ENCODE measurements around the gene C1orf210.

The C1orf210 gene

DNA sequence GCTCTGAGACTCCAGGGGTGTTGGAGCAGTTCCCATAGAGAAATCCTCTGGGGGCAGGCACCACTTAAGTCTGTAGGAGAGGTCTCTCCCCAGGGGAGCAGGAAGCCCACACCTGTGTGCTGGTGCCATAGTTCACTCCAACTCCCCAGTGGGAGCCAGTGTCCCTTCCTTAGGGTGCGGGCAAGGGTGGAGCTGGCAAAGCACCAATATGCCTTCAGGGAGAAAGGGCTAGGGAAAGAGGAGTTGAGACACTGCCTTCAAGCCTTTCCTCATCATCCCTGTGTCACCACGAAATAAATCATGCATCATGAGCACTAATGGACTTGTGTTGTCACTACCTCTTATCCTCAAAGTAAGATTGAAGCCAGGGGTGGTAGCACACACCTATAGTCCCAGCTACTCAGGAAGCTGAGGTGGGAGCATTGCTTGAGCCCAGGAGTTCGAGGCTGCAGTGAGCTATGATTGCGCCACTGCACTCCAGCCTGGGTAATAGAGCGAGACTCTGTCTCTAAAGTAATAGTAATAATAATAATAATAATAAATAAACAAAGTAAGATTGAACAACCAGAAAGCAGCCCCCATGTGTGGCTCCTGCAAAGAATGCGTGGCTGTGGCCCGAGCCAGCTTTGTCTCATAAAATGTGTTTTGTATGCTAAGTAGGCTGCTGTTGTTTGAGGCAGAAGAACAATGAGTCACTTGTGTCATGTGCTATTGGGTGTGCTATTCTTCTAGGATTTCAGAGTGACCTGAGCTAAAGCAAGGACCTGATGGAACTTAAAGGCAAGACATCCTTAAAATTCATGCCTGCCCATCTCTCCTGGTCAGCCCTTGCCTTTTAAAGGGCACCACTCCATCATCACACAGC, 8.7 kb upstream of the C1orf210 start:
- no peak for DNase-seq (ENCODE audit: low spot score)

DNA sequence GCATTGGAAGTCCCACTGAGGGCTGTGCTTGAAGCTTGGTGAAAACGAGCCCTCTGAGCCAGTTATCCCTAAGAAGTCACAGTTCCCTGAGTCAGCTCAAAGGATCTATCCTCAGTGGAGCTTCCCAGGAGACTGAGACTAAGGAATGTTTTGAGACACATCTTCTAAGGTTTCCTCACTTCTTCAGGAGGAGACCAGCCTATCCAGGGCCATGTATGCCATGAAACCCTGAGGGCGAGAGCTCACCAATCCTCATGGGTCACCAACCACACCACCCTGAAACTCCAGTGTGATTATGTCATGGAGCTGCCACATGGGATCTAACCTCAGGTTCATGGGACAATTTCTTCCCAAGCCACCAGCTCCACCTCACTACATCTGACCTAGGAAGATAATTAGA, 7.8 kb upstream of the C1orf210 start:
- DNase-seq (ENCODE audit: low spot score) = no peak

DNA sequence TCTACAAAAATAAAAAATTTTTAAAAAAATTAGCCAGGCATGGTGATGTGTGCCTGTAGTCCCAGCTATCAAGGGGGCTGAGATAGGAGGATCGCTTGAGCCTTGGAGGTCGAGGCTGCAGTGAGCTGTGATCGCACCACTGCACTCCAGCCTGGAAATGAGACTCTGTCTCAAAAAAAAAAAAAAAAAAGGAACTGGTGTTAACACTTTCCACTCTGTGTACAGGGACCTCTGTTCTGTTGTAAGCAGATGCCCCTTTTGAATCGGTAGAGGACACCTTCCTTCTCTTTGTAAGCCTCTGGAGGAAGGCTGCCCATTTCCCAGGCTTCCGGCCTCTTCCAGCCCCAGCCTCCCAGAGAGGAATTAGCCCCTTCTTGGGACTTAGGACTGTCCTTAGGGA, 7.3 kb upstream of the C1orf210 start:
- DNase-seq (ENCODE audit: low spot score) = no peak

DNA sequence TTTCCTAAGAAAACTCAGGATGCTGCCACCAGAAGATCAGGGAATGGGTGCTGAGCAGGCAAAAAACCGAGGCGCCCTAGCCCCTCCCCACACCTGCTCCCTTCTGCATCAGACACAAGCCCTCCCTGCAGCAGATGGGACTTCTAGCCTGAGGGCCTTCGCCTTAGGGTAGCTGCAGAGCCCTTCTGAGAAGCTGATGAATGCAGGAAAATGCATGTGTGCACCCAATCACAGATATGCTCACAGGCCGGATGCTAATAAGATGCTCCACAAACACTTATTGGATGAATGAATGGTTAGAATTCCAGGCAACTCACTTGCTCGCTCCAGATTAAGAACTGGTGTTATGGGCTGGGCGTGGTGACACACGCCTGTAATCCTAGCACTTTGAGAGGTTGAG, 6.8 kb upstream of the C1orf210 start:
- no peak for DNase-seq (ENCODE audit: low spot score)

DNA sequence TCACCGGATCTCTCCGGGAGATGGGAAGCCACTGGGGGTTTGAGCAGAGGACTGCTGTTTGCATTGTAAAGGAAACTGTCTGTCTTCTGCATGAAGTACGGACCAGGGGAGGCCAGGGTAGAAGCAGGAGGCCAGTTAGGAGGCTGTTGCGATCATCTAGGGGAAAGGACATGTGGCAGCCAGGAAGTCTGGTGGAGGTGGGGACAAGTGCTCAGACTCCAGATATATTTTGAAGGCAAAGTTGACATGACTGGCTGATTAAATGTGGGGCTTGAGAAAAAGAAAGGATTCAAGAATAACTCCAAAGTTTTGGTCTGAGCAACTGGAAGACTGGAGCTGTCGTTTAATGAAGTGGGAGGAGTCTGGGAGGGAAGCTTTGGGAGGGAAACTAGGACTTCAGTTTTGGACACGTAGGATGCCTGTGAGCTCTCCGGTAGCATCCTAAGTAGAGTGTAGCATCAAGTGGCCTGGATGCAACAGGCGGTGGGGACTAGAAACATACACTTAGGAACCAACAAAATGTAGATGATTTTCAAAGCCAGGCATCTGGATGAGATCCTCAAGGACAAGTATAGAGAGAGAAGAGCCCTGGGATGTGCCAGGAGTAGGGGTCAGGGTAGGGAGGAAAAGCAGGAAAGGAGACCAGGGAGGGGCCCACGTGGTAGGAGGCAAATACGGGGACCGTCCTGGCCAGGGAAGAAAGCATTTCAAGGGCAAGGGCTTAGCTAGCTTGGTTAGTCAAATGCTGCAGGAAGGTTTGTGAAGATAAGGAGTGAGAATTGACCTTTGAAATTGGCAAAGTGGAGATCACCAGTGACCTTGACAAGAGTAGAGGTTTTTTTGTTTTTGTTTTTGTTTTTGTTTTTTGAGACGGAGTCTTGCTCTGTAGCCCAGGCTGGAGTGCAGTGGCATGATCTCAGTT, 3.7 kb upstream of the C1orf210 start:
- DNase-seq (ENCODE audit: low spot score) = no peak

DNA sequence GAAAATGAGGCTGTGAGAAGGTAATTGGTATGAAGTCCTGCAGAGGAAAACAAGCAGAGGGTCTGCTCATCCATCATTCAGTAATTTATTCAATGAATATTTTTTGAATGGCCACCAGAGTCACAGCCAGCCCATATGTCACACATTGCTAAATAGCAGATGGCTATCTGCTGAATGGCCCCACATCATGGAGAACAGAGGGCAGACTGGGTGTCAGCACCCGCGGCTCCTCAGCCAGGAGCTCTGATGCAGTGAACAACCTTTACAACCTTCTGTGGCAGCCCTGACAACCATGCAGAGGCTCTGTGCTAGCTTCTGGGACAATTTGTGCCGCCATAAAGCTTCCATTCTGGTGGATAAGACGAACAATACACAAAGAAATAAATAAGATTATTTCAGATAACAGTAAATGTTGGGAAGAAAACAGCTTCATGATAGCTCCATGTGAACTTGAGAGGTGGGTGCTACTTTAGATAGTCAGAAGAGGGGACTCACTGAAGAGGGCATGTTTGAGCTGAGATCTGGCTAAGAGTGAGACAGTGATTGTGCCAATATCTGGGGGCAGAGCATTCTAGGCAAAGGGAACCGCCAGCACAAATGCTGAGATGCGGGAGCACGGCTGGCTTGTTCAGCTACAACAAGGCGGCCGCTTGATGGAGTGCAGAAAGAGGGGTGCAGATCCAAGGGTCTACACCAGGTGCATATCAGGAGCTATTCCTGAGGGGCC, 2.8 kb upstream of the C1orf210 start:
- DNase-seq (ENCODE audit: low spot score) = no peak

DNA sequence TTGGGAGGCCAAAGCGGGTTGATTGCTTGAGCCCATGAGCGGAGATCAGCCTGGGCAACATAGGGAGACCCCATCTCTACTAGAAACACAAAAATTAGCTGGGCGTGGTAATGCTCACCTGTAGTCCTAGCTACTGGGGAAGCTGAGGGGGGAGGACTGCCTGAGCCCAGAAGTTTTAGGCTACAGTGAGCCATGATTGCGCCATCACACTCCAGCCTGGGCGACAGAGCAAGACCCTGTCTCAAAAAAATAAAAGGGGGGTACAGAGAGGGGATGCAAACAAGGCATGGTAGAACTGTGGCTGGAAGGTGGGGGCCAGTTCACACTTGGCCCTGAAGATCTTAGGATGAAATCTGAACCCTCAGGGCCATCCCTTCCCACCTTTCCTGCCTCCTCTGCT, 1.2 kb upstream of the C1orf210 start:
- no peak for DNase-seq (ENCODE audit: low spot score)

DNA sequence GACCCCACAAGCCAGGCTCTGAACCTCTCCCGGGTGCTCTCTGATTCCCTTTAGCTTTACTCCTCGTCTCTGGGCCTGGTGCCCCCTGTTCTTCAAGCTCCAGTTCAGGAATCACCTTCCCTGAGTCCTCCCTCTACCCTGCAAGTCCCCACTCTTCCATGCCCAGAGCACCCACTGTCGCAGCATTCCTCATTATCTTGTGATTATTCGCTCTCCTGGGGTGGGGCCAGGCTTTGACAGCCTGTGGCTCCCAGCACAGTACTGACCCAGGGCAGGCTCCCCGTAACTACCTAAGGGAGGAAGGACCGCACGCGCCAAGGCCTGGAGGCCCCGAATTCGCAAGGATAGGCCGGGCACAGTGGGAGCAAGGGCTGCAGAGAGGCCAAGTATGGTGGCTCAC, 734 bp upstream of the C1orf210 start:
- DNase-seq (ENCODE audit: low spot score) = no peak

DNA sequence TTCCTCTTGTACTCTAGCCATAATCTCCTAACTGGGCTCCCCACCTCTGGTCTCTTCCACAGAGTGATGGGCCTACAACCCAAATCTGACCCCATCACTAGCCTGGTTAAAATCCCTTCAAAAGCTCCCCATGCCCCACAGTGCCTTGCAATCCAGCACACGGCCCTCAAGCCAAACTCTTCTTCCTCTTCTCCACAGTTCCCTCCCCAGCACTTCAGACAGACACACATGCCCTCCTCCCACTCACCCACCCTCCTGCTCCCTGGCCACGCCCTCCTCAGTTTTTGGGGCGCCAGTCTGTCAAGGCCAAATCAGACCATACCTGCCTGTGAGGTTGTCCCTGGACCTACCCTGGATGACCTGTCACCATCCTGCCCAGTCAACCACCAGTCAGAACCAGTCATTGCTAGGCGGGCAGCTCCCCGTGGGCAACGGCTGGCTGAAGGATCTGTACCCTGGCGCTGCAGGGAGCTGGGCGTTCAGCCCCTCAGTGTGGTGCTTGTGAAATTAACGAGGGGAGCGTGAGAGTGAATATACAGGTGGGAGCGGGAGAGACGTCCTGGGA, 753 bp downstream of the C1orf210 start:
- no peak for DNase-seq (ENCODE audit: low spot score)

DNA sequence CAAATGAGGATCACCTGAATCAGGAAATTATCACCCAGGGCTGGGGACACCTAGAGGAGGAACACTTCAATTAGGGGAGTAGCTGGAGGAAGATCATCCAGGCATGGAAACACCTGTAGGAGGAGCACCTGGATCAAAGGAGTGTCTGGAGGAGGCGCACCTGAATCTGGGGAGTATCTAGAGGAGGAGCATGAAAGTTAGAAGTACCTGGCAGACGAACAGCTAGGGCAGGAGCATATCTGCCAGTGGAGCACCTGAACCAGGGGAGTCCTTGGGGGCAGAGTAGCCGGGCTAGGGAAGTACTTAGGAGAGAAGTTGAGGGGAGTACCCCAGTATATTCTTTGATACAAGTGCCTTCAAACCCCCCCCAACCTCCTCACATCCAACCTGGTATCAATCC, 1.3 kb downstream of the C1orf210 start:
- DNase-seq (ENCODE audit: low spot score) = no peak

DNA sequence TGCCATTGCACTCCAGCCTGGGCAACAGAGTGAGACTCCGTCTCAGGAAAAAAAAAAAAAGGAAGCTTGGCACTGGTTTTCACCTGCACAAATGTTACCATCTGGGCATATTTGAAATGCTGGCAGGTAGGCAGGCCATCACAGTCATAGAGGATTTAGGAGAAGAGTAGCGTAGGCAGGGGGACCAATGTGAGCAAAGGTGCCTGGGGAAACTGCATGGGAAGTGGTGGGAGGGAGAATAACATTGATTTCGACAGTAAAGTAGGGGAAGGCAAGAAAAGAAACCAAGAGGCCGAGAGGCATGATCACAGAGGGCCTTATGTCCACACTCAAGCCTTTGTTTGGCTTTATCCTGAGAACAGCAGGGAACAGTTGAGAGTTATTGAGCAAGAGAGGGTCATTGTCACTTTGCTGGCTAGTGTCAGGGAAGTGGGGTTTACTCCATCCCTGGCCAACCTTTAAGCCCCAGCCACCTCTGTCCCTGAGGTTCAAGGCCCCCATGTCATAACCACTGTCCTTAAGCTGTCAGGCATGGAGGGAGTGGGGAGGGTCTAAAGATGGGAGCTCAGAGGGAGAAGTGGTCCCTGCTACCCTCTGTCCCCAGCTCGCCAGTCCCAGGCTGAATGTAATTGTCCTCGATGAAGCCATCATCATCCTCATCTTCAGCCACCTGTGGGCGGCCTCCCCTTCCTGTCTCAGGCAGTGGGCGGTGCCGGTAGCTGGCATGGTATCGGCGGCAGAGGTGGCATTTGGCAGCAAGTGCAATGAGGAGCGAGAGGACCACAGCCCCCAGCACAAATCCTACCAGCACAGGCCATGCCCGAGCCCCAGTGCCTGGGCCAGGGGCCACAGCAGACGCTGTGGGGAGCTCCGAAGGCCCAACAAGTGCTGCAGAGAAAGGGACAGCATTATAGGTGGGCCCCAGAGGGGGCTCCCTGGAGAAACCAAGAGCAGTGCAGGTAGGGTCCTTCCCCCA, 2.9 kb downstream of the C1orf210 start:
- DNase-seq (ENCODE audit: low spot score) = no peak

DNA sequence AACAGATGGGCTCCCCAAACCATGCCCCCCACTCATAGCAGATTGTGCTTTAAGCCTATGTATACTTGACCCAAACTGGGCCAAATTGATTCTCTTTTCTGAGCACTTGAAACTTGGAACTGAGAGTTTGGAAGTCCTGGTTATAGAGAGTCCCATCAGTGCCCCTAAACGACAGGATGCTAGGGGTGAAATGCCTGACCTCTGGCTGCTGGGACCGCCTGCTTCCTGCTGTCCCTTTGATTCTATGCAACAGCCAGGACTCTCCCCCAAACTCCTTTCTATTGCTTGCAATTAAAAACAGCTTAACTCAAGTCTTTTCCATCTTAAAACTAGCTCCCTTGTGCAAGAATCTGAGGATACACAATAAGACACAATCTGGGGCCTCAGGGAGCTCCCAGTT, 4.7 kb downstream of the C1orf210 start:
- no peak for DNase-seq (ENCODE audit: low spot score)

DNA sequence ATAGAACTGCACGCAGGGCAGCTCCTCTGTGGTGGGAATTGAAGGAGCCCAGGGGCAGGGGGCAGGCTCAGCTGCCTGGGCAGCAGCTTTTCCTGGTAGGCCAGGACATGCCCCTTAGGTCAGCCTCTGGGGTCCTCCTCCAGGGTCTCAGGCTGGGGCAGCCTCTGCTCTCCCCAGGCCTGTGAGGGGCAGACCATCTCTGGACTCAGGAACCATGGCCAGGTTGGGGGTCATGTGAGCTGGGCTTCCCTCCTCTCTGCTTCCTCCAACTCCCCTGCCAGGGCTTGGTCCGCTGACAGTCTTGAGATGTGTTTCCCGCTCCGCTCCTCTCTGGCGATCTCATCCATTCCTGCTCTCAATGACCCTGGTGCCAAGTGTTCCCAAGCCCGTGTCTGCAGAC, 5.7 kb downstream of the C1orf210 start:
- no peak for DNase-seq (ENCODE audit: low spot score)

DNA sequence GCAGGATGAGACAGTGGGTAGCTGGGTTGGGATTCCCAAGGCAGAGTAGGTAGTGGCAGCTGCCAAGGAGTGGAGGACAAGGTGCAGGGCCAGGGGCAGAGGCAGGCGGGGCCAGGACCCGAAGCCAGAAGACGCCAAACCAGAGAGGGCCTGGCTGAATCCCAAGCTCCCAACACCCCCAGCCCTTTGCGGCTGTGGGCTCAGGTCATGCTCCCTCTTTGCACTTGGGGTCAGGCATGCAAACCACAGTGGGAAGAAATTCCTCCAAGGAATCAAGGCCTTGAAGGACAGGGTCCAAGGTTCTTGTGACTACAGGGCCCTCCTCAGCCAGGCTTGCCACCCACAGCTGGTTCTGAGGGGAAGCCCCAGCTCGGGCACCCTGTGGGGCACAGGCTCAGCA, 6.2 kb downstream of the C1orf210 start:
- DNase-seq (ENCODE audit: low spot score) = no peak

DNA sequence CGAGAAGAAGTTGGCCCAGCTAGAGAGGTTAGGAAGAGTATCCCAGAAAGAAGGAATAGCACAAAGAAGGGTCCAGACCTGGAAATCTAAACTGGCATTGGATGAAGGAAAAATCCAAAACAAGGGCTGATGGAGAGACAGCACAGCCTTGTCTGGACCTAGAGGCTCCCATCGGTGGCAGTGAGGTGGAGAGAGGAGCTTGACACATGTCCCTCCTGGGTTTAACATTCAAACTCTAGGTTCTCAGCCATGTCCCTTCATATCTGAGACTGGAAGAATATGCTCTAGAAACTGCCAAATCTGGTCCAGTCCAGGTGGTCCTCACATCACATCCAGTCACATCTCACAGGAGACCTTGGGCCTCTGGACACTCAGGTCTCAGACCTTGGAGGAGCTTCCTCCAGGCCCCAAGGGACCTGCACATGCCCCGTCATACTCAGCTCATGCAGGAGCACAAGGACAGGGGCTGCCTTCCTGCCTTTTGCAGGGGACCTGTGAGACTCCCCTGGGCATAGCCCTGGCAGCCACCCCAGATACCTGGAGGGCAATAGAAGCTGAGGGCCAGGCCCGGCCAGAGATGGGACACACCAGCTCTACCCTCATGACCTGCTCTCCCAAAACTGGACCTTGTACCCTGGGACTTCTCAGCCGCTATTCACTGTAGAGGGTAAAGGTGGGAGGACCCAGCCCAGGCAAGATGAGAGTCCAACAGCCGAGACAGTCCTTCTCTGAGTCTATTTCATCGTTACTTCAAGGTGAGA, 8.1 kb downstream of the C1orf210 start:
- DNase-seq (ENCODE audit: low spot score) = no peak

DNA sequence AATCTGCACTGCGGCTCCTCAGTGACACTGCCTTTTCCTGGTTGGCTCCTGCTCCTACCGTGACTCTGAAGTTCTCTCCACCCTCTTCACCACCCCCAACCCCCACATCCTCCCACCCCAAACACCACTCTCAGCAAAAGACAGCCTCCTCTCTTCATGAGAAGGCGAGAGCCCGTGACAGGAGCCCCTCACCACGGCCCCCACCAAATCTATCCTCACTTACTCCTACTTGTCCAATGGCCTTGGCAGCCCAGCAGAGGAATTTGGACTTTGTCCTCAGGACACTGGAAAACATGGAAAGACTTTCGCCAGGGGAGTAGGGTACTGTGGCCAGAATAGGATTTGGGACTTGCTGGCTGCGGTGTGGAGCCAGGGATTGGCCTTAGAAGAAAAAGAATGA, 8.7 kb downstream of the C1orf210 start:
- no peak for DNase-seq (ENCODE audit: low spot score)

DNA sequence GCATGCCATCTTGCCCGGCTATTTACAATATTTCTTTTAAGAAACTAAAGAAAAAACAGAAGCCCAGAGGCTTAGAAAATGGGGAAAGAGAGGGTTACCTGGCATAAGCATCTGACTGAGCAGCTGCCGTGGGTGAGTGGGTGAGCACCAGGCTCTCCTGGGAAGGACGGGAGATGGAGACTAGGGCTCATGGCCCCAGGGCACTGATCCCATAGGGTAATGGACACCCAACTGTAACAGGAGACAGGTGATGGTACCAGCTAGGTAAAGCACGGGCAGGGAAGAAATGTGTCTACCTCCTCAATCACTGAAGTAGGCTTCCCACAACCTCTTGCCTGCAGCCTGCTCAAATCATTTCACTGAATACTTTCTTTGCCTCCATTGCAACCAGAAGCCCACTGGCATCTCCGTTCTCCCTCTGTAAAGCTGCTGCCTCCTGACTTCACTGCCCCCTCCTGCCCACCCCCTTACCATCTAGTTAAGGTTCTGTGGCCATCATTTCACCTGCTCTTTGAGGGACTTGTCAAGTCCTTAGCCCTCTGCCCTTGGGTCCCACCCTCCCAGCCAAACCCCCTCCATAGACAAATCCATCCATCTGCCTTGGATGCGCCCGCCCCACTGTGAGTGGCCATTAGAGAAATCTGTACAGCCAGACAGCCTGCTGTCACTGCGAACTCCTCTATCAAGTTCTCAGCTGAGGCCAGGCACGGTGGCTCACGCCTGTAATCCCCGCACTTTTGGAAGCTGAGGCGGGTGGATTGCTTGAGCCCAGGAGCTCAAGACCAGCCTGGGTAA, 9.4 kb downstream of the C1orf210 start:
- no peak for DNase-seq (ENCODE audit: low spot score)

DNA sequence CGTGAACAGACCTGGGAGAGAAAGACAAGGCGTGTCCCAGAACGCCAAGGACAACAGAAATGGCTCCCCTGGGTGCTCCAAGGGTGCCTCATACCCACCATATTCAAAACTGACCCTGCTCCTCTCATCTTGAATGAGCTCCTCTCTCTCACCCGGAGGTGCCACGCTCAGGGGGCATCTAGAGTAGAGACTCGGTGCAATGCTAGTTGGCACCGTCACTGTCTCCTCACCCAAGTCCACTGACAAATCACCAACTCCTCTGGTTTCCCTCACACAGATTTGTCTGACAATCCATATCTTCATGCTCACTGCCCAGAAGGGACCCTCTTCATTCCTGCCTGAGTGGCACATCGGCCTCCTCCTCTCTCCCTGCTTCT, 10.6 kb downstream of the C1orf210 start:
- DNase-seq (ENCODE audit: low spot score) = no peak

DNA sequence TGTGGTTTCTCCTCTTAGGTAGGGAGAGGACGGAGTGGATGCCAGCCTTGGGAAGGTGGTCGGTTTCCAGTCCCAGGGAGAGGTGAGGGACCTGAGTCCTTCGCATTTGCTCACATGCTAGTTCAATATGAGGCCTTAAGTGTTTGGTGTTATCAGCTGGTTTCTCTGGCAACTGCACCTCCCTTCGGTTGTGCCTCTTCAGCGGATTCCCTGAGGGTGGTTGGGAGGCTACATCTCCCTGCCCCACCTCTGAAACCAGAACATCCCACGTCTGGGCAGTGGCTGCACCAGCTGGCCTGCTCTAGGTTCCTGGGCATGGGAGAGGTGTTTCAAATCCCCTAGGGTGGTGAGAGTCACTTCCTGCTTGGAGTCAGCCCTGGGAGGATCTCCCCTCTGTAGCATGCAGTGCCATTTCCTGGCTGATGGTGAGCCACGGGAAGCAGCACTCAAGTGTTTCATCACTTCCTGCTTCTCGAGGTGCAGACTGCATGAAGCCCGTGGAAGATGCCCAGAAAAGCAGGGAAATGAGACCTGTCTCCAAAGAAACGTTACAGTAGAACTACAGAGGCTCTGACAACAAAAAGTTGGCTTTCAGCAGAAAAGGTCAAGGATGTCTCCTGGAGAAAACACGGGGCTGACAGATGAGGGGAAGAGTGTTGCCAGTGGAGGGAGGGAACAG, 11.1 kb downstream of the C1orf210 start:
- DNase-seq (ENCODE audit: low spot score) = peak; percentile 53

Data from activated CD4-positive, alpha-beta T cell treated with anti-CD3 and anti-CD28 coated beads, Interleukin-2, Interleukin-4, amounts not matched to agents 100 ng/mL and 50 ng/mL, durations not matched to agents 16 hours and 8 hours (primary cell).